Mesothelial cell of epicardium (in vitro differentiated cells): Measurements from ENCODE around the gene PCSK4. TPM values are rescaled to one million over a fixed set of nuclear protein-coding genes. Genes with fewer than 3 reads are reported as not detected.
A peak's percentile ranks its signal among the peaks of the same experiment; 100 is the strongest.
"Not testable (repeated sequence)": the region's sequence is repeated elsewhere in the genome, so short reads cannot be mapped to it uniquely, and the experiment has no call there.

ENCODE experiments used
- DNase-seq, 2 experiments: peaks; one replicate each; pipeline ENCODE4 v3.0.0; 2021; ENCODE audit warnings: low spot score in 2 of 2; ENCODE audit not compliant: unreplicated experiment in 2 of 2
- H3K27ac Mint-ChIP-seq: 2 replicates; pipeline ENCODE4 v1.8.0; 2021; ENCODE audit warnings: mixed read lengths
- H3K27me3 Mint-ChIP-seq: 2 replicates; pipeline ENCODE4 v1.8.0; 2021; ENCODE audit warnings: low read depth, mixed read lengths
- H3K36me3 Mint-ChIP-seq: 2 replicates; pipeline ENCODE4 v1.8.0; 2021; ENCODE audit warnings: mixed read lengths
- H3K4me1 Mint-ChIP-seq: 2 replicates; pipeline ENCODE4 v1.8.0; 2021; ENCODE audit warnings: mixed read lengths
- H3K4me3 Mint-ChIP-seq: 2 replicates; pipeline ENCODE4 v1.8.0; 2021; ENCODE audit warnings: mild to moderate bottlenecking, moderate library complexity, mixed read lengths
- H3K9me3 Mint-ChIP-seq: 2 replicates; pipeline ENCODE4 v1.8.0; 2021; ENCODE audit warnings: mixed read lengths
- total RNA-seq: library from RNA; stranded (reverse); gene quantifications from 3 replicates; pipeline ENCODE4 v1.2.1, GENCODE V29; 2021
- TF ChIP-seq, protein P1 (sequence below): fragments of 200-600 bp; sonication (generic); IDR thresholded peaks from one replicate; pipeline ENCODE4 v1.5.0; 2021; ENCODE audit warnings: antibody characterized with exemption; ENCODE audit not compliant: unreplicated experiment

The PCSK4 gene
- total RNA-seq, 1 donor from 2014 or later = 22.6 TPM

DNA sequence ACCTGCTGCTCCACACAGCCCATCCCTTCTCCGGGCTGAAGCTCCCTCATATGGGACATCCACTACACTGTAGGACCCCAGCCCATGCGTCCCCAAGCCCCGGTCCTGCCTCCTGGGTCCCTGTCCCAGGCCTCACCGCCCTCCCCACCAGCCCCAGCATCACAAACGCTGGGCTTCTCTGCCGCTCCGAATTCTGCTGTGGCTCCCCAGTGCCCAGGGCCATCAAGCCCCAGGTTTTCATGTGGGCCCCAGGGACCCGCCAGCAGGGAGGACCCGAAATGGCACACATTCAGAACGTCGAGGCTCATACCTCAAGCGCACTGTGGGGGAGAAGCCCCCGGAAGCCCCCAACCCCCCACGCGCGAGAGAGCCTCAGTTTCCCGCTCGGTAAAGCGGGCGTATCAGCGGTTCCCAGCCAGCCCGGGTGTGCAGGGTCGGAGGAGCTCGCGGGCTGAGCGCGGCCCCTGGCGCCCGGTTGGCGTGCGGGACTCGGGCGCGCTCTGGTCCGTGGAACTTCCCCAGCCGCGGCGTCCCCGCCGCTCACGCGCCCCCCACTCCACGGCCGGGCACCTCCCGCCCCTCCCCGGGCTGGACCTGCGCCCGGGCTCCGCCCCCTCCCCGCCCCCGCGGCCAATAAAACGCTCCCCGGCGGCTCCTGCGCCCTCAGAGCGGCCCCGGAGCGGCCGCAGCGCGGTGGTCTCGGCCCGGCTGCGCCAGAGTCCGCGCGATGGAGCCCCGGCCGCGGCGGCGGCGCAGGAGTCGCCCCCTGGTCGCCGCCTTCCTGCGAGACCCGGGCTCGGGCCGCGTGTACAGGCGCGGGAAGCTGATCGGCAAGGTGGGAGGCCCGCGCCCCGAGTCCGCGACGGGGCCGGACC, 33.5 kb upstream of the PCSK4 start, which contains the start of gene PLK5:
Gene PLK5, plus strand, starts transcription at position 666 of the 875 bp plus-strand sequence. CDS start 2,920 bp downstream, outside the sequence.
- DNase-seq = peak in 1 of 2 experiments; percentile 61
- Mint-ChIP-seq H3K4me1 (peaks cover 4% of the 10 kb centered on the region), H3K36me3 (no peaks in the 10 kb centered on the region), H3K27ac (no peak within 1 kb of the TSS), H3K4me3 (peak within 1 kb of the TSS; percentile 56), H3K27me3 (peaks cover 71% of the 10 kb centered on the region), H3K9me3 (no peaks in the 10 kb centered on the region)
- TF ChIP-seq, protein P1, sequence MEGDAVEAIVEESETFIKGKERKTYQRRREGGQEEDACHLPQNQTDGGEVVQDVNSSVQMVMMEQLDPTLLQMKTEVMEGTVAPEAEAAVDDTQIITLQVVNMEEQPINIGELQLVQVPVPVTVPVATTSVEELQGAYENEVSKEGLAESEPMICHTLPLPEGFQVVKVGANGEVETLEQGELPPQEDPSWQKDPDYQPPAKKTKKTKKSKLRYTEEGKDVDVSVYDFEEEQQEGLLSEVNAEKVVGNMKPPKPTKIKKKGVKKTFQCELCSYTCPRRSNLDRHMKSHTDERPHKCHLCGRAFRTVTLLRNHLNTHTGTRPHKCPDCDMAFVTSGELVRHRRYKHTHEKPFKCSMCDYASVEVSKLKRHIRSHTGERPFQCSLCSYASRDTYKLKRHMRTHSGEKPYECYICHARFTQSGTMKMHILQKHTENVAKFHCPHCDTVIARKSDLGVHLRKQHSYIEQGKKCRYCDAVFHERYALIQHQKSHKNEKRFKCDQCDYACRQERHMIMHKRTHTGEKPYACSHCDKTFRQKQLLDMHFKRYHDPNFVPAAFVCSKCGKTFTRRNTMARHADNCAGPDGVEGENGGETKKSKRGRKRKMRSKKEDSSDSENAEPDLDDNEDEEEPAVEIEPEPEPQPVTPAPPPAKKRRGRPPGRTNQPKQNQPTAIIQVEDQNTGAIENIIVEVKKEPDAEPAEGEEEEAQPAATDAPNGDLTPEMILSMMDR = no peak

DNA sequence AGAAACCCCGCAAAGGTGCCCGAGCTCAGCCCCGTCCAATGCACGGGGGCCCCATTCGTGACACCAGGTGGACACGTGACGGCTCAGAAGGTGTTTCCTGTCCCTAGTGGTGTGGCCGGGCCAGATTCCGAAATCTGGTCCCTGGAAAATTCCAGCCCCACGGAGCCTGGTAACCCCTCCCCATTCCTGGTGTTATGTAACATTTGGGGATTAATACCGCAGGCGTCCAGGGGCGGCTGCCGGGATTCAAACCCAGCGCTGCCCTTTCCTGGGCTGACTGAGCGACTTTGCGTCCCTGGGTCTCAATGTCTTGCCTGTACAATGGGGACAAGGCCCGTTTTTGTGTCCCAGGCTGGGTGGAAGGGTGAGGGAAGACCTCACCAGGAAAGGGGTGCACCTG, 32.7 kb upstream of the PCSK4 start:
- TF ChIP-seq, protein P1 = no peak
- H3K36me3 Mint-ChIP-seq = no peaks in the 10 kb centered on the region
- H3K4me3 Mint-ChIP-seq = no peak overlapping the region
- peaks cover 4% of the 10 kb centered on the region for H3K4me1 Mint-ChIP-seq
- peaks cover 76% of the 10 kb centered on the region for H3K27me3 Mint-ChIP-seq
- no peak for DNase-seq
- no peaks in the 10 kb centered on the region for H3K9me3 Mint-ChIP-seq
- H3K27ac Mint-ChIP-seq = no peak overlapping the region

DNA sequence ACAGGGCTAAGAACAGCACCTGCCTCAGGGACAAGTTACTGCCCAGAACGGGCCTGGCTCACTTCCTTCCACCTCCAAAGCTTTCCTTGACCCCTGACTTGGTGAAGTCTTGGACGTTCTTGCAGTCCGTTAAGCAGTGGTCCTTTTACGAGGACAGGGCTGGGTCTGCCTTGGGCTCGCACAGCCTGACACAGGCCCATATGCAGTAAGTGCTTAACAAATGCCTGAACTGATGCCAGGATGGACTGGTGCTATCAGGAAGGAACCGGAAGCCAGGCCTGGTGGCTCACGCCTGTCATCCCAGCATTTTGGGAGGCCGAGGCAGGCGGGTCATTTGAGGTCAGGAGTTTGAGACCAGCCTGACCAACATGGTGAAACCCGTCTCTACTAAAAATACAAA, 31.9 kb upstream of the PCSK4 start:
- Mint-ChIP-seq H3K27ac (no peak overlapping the region), H3K36me3 (no peaks in the 10 kb centered on the region), H3K4me1 (peaks cover 4% of the 10 kb centered on the region), H3K27me3 (peaks cover 70% of the 10 kb centered on the region), H3K4me3 (no peak overlapping the region), H3K9me3 (no peaks in the 10 kb centered on the region)
- TF ChIP-seq, protein P1 = no peak
- DNase-seq = no peak

DNA sequence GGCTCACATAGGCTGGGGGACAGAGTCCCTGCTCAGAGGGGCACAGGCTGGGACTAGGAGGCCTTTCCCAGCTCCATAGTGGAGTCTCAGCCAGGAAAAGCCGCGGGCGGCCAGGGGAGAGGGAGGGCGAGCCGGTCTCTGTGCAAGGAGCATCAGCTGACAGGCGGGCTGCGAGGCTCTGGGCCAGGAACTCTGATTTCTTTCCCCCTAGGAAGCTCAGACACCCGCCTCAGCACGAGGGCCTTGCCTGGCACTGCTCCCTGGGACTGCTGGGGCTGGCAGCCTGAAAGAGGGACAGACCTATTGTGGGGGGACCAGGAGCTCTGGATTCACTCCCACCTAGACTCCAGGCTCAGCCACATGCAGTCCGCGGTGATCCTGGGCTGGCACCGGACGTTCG, 31.5 kb upstream of the PCSK4 start:
- Mint-ChIP-seq H3K9me3 (no peaks in the 10 kb centered on the region), H3K4me3 (no peak overlapping the region), H3K36me3 (no peaks in the 10 kb centered on the region), H3K4me1 (peaks cover 4% of the 10 kb centered on the region), H3K27ac (no peak overlapping the region), H3K27me3 (peaks cover 71% of the 10 kb centered on the region)
- no peak for DNase-seq
- TF ChIP-seq, protein P1 = no peak

DNA sequence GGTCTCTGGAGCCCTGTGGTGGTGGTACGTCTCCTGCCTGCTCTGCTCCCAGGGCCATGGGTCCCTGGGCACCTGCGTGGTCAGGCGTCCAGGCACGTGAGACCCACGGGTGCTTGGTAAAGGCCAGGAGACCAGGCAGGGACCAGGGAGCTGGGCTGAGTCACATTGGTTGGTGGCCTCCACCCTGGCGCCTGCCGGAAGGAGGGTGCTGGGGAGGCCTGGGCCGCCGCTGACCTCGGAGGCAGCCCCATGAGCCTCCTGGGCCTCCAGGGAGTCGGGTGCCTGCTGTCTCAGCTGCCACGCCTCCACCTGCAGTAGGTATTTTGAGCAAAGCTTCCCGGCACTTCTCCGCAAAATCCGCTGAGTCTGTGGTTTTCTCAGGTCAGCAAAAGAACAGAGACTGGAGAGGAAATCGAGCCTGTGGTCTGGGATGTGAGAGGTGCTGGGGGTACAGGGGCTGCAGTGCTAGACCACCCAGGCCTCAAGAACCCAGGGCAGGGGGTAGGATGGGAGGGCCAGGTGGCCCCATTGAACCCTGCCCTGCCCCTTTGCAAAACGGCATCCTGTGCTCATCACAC, 30.1 kb upstream of the PCSK4 start:
- TF ChIP-seq, protein P1 = no peak
- peaks cover 4% of the 10 kb centered on the region for H3K4me1 Mint-ChIP-seq
- no peak overlapping the region for H3K4me3 Mint-ChIP-seq
- peaks cover 69% of the 10 kb centered on the region for H3K27me3 Mint-ChIP-seq
- no peak for DNase-seq
- no peak overlapping the region for H3K27ac Mint-ChIP-seq
- no peaks in the 10 kb centered on the region for H3K36me3 Mint-ChIP-seq
- H3K9me3 Mint-ChIP-seq = no peaks in the 10 kb centered on the region

DNA sequence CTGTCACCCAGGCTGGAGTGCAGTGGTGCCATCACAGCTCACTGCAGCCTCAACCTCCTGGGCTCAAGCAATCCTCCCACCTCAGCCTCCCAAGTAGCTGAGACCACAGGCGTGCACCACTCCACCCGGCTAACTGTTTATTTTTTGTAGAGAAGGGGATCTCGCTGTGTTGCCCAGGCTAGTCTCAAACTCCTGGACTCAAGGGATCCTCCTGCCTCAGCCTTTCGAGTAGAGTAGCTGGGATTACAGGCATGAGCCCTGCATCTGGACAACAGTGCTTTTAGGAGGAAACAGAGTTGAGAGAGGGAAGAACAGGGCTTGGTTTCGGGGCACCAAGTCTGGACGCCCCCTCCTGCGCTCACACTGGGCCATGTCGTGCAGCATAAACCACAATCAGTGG, 29.7 kb upstream of the PCSK4 start:
- DNase-seq, H3K9me3 Mint-ChIP-seq, H3K27ac Mint-ChIP-seq, H3K4me3 Mint-ChIP-seq, H3K4me1 Mint-ChIP-seq, H3K36me3 Mint-ChIP-seq: not testable (repeated sequence)
- H3K27me3 Mint-ChIP-seq = peaks cover 69% of the 10 kb centered on the region
